Right kidney (tissue), 1 donor: Measurements from ENCODE around the gene RUFY1.

Experiments
- DNase-seq: peaks from one replicate; pipeline ENCODE4 v3.0.0-alpha.2; 2016

RUFY1 gene

GRCh38 chr5:179601871-179602625, 51.7 kb downstream of the RUFY1 start:
- no peak for DNase-seq

- DNase-seq, result no peak
Observed at GRCh38 chr5:179603308-179603707, 53.0 kb downstream of the RUFY1 start.

DNA sequence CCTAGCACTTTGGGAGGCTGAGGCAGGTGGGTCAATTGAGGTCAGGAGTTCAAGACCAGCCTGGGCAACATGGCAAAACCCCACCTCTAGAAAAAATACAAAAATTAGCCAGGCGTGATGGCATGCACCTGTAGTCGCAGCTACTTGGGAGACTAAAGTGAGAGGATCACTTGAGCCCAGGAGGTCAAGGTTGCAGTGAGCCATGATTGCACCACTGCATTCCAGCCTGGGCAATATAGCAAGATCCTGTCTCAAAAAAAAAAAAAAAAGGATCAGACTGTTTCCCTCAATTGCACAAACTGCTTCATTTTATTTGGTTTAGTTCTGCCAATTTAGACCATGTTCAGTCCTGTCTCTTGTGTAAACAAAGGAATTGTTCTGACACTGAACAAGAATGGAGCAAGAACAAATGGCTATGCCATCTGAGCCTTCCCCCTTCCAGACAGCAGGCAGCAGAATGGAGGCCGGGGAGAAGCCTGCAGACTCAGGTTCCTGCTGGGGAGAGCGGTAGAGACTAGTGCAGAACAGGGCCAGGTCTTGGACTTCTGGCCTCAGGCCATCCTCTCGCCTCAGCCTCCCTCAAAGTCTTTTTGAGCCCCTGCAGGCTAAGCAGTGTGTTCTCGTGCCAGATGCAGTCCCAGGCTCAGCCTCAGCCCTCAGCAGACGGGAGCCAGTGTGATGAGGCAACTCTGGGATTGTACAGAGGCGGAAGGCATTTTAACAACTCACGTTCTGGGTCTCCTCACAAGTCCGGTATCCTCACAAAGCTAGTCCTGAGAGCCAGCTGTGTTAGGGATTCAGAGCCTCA, 54.9 kb downstream of the RUFY1 start:
- DNase-seq, result no peak

DNA sequence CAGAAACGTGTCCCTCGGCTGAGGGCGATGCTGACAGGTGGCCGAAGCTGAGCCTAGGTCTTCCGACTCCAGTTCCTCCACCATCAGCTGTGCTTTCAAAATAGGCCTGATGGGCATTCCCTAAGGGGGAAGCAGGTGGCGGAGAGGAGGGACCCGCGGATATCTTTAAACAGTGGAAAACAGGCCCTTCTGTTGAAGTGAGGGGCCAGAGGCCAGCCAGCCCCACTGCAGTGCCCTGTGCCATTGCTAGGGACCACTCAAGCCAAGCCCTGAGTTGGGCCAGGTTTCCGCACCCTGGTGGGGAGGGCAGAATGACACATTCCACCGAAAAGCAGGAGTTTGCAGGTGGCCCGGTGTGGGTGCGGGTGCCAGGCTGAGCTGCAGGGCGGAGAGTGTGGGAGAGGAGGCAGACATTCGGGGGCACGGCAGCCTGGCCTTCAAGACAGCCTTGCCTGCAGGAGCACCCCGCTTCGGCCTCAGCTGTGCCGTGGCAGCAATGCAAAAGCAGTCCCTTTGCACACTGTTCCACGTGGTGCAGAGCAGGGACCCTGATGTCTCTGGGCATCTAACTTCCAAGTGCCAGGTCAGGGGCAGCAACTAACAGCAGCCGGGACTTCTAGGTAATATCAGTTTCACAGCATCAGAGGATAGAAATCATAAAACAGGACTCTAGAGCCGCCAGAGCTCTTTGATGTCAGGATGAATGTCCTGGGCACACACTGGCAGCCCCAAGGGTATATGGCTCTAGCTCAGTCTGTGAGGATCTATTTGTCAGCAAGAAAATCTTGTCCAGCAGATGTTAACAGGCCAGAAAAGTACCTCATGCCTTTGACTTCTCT, 55.9 kb downstream of the RUFY1 start:
- no peak for DNase-seq

- DNase-seq, result no peak
Observed at GRCh38 chr5:179606910-179607159, 56.5 kb downstream of the RUFY1 start.

- no peak for DNase-seq
Observed at GRCh38 chr5:179607160-179607931, 57.0 kb downstream of the RUFY1 start.

- DNase-seq, result no peak
Observed at GRCh38 chr5:179608131-179608581, 57.8 kb downstream of the RUFY1 start.

DNA sequence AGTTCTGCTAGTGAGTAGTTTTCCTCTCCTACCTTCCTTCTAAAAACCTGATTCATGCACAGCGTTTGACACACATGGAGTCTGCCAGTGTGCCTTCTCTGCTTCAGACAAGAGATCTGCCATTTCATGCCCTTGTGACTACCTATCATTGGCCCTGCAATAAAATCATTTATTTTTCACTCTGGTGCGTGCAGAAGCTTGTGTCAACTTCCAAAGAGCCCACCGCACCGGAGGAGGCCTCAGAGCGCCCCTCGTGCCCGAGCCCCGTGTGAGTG, 59.4 kb downstream of the RUFY1 start:
- DNase-seq, result no peak

GRCh38 chr5:179610109-179610902, 60.0 kb downstream of the RUFY1 start:
- no peak for DNase-seq

- DNase-seq, result no peak
Observed at GRCh38 chr5:179610903-179611265, 60.5 kb downstream of the RUFY1 start.

DNA sequence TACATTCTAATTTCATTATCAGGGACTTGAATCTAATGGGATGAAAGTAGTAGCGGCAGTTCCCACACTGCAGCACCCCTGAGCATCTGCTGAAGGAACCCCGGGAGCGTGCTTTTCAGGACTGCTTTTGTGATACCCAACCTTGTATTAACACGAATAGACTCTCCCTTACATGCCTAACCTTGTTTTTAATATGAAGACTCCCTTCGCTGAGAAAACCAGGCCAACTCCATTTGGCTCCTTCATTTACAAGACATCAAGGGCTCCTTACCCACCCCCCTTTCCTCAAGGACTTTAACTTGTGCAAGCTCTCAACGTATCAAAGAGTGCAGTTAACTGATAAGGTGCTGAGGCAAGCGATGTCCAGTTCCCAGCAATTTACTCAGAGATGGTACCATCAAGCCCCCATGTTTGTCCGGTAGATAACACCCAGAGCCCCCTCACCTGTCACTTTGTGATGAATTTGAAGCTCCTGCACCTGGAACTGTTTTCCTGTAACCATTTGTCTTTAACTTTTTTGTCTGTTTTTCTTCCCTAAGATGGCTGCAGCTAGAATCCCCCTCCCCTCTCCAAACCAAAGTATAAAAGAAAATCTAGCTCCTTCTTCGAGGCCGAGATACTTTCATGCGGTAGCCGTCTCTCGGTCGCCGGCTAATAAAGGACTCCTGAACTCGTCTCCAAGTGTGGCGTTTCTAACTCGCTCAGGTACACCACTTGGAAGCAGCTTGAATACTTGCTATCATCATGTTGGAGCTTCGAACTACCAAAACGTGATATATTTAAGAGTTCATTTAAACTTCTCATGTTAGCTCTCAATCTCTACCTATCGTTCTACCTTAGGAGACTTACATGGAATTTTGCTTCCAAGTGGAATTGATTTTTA, 62.5 kb downstream of the RUFY1 start:
- no peak for DNase-seq

- DNase-seq, result no peak
Observed at GRCh38 chr5:179613460-179614071, 63.2 kb downstream of the RUFY1 start.

DNA sequence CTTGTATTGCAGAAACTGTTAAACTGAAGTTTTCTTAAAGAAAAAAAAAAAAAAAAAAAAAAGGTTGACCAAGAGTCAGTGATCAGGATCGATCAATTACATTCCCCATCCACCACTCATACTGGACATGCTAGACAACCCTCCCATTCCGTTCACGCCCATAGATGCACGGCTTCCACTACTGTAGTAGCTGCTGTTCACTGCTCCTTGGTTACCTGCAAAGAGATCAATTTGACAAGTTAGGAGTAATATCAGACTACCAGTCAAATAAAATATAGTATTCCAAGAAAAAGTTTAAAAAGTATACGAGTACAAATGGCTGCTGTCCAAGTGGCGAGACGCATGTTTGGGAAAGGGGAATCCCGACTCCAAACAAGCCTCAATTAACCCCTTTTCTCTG, 64.4 kb downstream of the RUFY1 start:
- no peak for DNase-seq

- no peak for DNase-seq
Observed at GRCh38 chr5:179615203-179615602, 64.8 kb downstream of the RUFY1 start.

DNA sequence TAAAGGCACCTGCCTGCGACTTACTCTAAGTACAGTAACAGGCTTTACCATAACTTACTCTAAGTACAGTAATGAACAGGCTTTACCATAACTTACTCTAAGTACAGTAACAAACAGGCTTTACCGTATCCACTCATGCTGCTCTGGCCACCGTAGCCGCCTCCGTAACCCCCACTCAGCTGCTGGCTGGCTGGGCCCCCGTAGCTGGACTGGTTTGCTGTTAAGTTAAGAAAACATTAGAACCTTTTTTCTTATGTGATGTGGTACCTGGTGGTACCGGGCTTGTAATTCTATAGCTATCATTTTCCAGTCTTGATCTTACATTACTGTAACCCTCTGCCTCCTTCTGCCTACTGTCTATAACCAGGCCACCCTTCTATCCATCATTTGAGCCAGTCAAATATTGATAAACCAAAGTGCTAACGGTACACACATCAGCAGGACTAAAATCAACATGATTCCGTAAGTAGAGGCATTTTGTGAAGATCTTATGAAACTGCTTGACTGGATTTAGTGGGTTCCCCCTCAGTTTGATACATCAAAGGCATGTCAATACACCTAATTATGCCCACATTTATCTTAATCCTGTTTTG, 65.7 kb downstream of the RUFY1 start:
- DNase-seq, result no peak

GRCh38 chr5:179617930-179618329, 67.6 kb downstream of the RUFY1 start:
- DNase-seq, result no peak

- no peak for DNase-seq
Observed at GRCh38 chr5:179618923-179619554, 68.7 kb downstream of the RUFY1 start.

GRCh38 chr5:179619776-179620175, 69.4 kb downstream of the RUFY1 start:
- DNase-seq, result no peak

DNA sequence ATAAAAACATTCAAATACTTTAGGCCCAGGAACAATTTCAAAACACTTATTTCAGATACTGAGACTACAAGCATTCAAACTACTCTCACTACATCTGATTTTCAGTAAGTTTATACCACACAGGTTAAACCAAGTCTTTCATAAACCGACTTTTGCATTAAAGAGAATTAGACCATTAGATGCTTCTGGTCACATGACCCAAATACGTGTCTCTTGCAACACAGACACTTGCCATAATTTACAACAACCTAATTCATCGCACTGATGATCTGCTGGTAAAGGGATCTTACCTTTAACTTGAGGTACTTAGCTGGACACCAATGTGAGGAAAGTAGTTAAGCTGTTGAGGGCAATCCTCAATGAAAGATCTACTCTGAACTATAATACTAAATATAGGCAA, 69.9 kb downstream of the RUFY1 start:
- DNase-seq, result no peak
